GM18951 (cell line): ENCODE results near the gene GGTLC1.

Experiments used
- POLR2A ChIP-seq: IDR thresholded peaks from 4 replicates; pipeline ENCODE4 v1.6.1; 2011; ENCODE audit warnings: mild to moderate bottlenecking; ENCODE audit not compliant: insufficient read length, insufficient read depth; ENCODE audit errors: extremely low read depth
- in situ Hi-C: fragments of 300-500 bp; cut with MboI; formaldehyde crosslinking; loops from one replicate; pipeline ENCODE4 v1.12.0; 2022; ENCODE audit warnings: low sequenced_read_pairs, mixed read lengths, inconsistent platforms; ENCODE audit not compliant: unreplicated experiment

GGTLC1 gene

DNA sequence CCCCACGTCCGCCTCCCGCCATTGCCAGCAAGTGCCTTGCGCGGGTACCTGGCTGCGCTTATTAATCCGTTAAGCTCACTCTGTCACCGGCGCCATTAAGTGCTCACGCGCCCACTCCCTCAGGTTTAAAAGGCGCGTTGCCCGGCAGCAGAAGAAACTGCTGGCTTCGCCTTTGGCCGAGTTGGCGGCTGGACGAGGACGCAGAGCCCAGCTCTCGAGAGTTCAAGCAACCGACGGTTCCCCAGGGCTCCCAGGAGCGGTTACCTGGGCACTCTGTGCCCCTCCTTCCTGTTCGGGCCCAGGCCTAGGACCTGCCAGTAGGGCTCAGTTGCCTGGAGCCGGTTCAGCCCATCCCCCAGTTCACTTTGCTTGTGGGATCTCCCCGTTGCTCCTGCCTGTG, at the start of gene GGTLC1:
TSS of gene GGTLC1 (minus strand) at position 219 of the 400 bp plus-strand sequence. CDS start 2,168 bp downstream, outside the sequence.
- no peak for TF ChIP-seq POLR2A
- in situ Hi-C loops = no loop called here

DNA sequence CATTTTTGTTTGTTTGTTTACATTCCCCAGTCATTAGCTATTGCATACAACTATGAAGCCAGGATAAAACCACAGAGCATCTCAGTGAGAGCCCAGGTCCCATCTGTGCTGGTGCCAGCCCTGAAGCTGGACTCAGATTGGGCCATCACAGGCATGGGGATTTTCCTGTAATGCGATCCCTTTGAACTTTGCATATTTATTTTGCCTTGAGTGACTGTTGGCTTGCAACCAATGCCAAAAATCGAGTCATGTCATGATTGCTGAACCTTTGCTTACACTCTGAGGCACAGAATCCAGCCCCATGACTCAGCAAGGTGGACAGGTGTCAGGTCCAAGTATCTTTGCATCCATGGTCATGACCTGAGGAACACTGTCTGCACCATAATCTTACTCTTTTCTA, 46.2 kb upstream of the GGTLC1 start:
- TF ChIP-seq POLR2A = no peak
- in situ Hi-C loops = no loop called here

DNA sequence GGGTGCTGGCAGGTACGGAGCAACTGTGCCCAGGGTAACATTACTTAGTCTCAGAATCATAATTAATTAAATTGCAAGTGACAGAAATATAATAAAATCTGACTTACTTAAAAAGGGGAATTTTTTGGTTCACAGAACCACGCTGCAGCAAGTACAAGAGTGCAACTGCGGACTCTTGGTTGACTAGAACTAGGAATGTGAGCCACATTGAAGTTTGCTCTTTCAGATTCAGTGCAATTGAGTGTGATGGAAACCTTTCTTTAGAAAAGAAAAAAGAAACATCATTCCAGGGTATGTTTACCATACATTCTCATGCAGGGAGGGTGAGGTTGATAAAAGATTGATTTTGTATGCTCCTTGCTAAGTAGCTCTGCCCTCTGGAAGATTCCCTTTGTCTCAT, 45.0 kb upstream of the GGTLC1 start:
- TF ChIP-seq POLR2A = no peak
- in situ Hi-C loops = no loop called here

DNA sequence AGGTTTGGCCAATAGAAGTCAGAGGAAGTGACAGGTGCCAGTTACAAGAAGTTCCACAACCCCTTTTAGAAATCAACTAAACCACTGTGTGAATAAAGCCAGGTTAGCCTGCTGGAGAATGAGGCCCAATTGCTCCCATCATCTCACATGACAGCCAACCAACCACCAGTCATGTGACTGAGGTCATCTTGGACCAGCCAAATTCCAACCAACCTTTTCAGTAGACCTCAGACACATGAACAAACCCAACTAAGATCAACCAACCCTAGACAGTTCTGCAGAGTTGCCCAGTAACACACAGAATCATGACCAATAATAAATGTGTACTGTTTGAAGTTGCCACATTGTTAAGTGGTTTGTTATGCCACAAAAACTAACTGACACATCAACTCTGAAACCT, 44.6 kb upstream of the GGTLC1 start:
- in situ Hi-C loops = no loop called here

DNA sequence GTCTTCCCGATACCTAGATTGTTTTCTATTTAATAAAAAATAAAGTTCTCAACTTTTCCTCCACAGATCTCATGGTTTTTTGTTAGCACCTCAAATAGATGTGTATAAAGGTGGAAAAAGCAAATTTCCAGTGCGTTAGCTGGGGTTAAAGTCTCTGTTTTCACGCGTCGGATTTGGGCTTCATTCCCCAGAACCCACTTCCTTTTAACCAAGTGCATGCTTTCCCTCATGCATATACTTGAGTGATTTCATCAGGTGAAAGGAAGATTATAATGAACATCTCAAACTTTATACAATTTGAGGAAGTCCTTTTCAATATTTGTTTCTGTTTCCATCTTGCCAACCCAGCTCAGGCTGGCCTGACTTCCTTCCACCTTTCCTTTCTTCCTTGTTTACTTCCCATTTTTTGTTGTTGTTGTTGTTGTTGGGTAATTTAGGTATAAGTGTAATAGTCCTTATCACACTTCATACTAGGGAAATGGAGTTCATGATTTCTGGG, 43.9 kb upstream of the GGTLC1 start:
- in situ Hi-C loops = no loop called here
- no peak for TF ChIP-seq POLR2A

More for the DNA sequence above, 44.6 kb upstream of the GGTLC1 start:
- TF ChIP-seq POLR2A = no peak

DNA sequence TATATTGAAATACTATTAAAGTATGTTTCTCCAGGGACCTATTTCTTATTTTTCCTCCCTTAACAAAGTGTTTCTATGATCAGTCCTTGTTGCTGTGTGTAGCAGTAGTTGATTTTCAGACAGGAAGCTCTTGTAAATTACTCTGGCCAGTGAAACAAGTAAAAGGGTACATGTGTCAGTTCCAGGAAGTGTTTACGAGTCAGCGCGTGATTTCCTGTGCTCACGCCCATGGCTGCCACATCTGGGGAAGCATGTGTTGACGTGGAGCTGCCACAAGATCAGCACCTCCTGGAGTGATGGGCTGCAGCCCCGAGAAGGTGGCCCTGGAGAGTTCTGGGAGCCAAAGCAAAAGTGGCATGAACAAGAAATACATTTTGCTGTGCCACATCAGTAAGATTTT, 38.6 kb upstream of the GGTLC1 start:
- no peak for TF ChIP-seq POLR2A
- in situ Hi-C loops = no loop called here

DNA sequence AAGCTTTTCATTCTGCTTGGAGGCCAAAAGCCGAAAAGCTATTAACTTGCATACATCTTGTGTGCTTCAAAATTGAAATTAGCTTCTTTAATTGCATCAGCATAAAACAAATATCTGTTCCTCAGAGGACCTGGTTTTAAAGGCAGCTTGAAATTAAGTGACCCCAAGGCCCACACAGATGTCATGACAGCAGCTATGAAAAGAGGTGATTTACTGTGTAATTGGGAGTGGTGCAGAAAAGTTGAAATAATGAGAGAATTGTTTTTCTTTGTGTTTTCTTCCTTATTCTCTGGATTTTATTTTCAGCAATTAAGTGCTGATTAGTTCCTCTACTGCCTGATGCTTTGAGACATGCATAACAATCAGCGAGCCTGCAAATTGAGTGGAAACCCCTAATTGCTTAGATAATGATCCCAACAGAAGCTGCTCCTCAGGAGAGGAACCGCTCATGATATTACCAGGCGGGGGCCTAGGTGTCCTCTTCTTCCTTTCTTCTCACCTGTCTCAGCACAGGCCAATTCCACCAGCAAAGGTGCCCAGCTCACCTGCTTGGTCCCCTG, 34.1 kb upstream of the GGTLC1 start:
- in situ Hi-C loops = no loop called here
- TF ChIP-seq POLR2A = no peak

DNA sequence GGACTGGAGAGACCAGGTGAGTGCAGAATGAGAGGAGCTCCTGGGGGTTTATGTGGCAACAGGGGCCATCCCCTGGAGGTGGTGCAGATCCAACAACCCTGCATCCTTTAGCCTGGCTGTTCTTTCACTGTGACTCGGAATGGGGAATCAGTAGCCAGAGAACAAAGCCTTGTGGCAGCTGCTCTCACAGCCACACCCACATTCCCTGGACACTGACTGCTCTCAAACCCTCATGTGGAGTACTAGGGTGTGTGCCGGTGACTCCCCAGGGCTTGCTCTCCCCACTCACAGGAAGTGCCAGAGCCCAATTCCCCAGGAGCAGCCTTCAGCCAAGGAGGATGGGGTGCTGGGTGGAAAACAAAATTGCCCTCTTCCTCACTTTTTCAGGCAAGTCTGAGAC, 30.2 kb upstream of the GGTLC1 start:
- in situ Hi-C loops = no loop called here

DNA sequence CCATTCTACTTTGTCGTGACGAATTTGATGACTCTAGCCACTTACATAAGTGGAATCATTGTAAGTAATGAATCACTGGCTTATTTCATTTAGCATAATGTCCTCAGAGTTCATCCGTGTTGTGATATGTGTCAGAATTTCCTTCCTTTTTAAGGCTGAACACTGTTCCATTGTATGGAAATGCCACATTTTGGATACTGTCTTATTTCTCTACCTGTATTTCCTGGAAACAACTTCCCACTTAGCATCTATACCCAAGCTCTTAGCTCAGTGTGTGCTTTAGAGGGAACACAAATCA, 28.8 kb upstream of the GGTLC1 start:
- no peak for TF ChIP-seq POLR2A
- in situ Hi-C loops = no loop called here

More for the DNA sequence above, 30.2 kb upstream of the GGTLC1 start:
- no peak for TF ChIP-seq POLR2A

DNA sequence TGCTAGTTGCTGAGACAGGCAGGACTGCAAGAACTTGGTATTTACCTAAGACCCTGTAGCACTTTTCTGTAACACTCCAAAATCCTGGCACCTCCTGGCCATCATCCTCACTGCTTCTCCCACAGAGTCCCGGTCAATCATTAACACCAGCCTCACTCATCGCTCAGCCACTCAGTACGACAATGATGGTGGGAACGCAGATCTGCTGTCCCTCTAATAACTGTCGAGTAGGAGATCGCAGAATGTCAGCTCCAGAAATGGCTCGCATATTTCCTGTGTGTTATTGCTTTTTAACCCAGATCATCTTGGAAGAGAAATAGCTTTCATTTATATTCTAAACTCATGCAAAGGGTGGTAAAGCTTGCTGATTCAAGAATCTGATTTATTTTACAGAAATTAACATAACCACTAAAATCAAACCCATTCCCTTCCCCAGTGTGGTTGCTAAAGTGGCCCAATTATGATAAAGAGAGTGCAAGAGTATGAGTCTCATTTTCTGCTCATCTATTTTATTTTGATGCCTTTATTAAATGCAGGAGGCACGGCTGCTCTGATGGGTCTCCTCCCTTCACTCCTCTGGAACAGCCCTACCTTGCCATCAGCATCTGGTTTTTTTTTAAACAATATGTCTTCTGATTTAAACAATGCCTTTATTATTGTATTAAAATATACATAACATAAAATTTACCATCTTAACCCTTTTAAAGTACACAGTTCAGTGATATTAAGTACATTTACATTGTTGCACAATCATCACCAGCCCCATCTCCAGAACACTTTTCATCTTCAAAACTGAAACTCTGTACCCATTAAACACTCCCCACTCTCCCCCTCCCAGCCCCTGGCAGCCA, 28.3 kb upstream of the GGTLC1 start:
- in situ Hi-C loops = no loop called here
- TF ChIP-seq POLR2A = no peak

DNA sequence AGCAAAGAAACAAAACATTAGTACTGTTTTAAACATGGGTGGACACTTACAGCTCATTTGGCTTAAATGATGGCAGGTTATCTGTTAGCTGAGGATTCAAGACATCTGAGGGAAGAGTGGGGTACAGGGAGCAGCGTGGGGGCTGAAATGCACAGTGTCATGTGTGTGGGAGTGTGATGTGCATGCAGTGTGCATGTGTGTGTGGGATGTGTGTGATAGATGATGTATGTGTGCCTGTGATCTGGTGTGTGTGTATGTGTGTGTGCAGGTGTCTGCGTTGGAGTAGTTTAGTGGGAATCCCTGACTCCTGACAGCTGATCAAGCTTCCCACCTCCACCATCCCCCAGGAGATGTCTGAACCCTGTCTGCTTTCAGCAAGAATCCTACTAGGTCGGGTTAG, 25.4 kb upstream of the GGTLC1 start:
- in situ Hi-C loops = no loop called here
- no peak for TF ChIP-seq POLR2A

DNA sequence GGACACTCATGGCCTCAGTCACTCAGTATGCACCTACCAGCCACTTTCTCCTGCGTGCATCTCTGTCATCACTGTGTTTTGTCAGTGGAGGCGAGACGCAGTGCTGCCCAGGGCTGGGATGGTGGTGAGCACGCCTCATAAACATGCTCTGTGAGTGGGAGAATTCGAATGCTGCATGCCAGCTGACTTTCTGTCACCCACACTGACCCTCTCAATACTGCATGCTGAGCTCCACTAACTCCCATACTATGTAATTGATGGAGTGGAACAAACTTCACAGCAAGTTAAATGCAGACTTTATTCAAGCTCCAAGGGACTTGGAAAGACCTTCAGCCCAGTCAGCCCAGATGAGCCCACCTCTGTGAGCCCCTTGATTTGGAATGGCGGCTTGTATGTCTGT, 22.7 kb upstream of the GGTLC1 start:
- no peak for TF ChIP-seq POLR2A
- in situ Hi-C loops = no loop called here

DNA sequence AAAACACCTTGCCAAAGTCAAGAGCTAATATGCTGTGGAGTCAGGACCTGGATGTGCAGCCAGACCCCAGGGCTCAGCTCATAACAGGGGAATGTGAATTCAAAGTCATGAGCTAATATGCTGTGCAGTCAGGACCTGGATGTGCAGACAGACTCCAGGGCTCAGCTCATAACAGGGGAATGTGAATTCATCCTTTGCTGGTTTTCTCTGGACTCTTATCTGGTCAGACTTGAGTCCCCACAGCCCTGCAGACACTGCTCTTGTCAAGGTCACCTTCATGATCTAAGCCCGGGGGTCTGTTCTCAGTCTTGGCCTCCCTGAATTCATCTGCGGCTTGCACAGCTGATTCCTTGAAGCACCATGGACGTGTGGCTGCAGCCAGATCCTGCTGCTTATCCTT, 19.2 kb upstream of the GGTLC1 start:
- TF ChIP-seq POLR2A = no peak
- in situ Hi-C loops = no loop called here

DNA sequence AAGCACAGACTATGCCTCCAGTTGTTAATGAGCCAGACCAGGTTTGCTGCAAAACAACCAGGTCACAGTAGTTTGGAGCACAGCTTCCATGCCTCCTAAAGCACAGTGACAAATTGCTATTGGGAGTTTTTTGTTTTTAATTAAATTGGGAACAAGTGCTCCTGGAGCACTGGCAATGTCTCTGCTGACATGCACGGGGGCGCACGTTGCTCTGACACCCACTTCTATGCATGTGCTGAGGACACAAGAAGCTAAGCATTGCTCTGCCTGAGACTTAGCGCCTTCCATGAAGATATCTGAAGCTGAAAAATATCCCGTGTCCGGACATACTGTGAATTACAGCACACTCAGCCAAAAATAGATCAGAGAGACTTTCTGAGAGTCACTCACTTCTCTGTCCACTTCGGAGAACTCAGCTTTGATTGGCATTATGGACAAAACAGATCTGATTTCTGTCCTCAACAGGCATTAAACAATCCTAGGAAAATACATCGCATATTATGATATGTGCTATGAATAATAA, 18.6 kb upstream of the GGTLC1 start:
- in situ Hi-C loops = no loop called here

More for the DNA sequence above, 18.6 kb upstream of the GGTLC1 start:
- TF ChIP-seq POLR2A = no peak
